BE2C (cell line): Measurements from ENCODE around the gene BTD.

Experiments used
- DNase-seq: peaks from one replicate; pipeline ENCODE4 v3.0.0-alpha.2; 2020
- H3K27me3 ChIP-seq: fragments of 250-450 bp; sonication (Bioruptor Pico); 2 replicates; pipeline ENCODE4 v1.5.1; 2020; ENCODE audit warnings: mild to moderate bottlenecking
- H3K36me3 ChIP-seq: fragments of 250-450 bp; sonication (Bioruptor Pico); 2 replicates; pipeline ENCODE4 v1.5.1; 2020; ENCODE audit warnings: mild to moderate bottlenecking
- H3K4me1 ChIP-seq: fragments of 250-450 bp; sonication (Bioruptor Pico); 2 replicates; pipeline ENCODE4 v1.5.1; 2020
- H3K4me3 ChIP-seq: 2 replicates; pipeline ENCODE4 v1.5.1; 2011; ENCODE audit warnings: low read depth, low read length
- H3K9me3 ChIP-seq: fragments of 250-450 bp; sonication (Bioruptor Pico); 2 replicates; pipeline ENCODE4 v1.5.1; 2020
- CTCF ChIP-seq: IDR thresholded peaks from 2 replicates; pipeline ENCODE4 v1.5.1; 2012; ENCODE audit warnings: mild to moderate bottlenecking, low read depth, low read length

Gene BTD

GRCh38 chr3:15558581-15558980 is 43.0 kb upstream of the BTD start:
- Histone ChIP-seq H3K9me3 (no peaks in the 10 kb centered on the region), H3K36me3 (no peaks in the 10 kb centered on the region), H3K4me3 (no peak overlapping the region), H3K4me1 (no peaks in the 10 kb centered on the region), H3K27me3 (no peaks in the 10 kb centered on the region)
- TF ChIP-seq CTCF, result no peak
- DNase-seq, result no peak

- H3K9me3 ChIP-seq, result no peaks in the 10 kb centered on the region
- H3K36me3 ChIP-seq, result no peaks in the 10 kb centered on the region
- no peaks in the 10 kb centered on the region for H3K27me3 ChIP-seq
- H3K4me3 ChIP-seq, result no peak overlapping the region
- no peaks in the 10 kb centered on the region for H3K4me1 ChIP-seq
- DNase-seq, result no peak
- TF ChIP-seq CTCF, result no peak
Observed at GRCh38 chr3:15562560-15562959, 39.0 kb upstream of the BTD start.

GRCh38 chr3:15563190-15563589 is 38.4 kb upstream of the BTD start:
- Histone ChIP-seq H3K4me1 (no peaks in the 10 kb centered on the region), H3K9me3 (no peaks in the 10 kb centered on the region), H3K36me3 (no peaks in the 10 kb centered on the region), H3K4me3 (no peak overlapping the region), H3K27me3 (no peaks in the 10 kb centered on the region)
- no peak for DNase-seq
- no peak for TF ChIP-seq CTCF

GRCh38 chr3:15572138-15572537 is 29.4 kb upstream of the BTD start:
- Histone ChIP-seq H3K4me1 (no peaks in the 10 kb centered on the region), H3K36me3 (no peaks in the 10 kb centered on the region), H3K27me3 (no peaks in the 10 kb centered on the region), H3K4me3 (no peak overlapping the region), H3K9me3 (no peaks in the 10 kb centered on the region)
- no peak for TF ChIP-seq CTCF
- DNase-seq, result no peak

- no peaks in the 10 kb centered on the region for H3K27me3 ChIP-seq
- H3K9me3 ChIP-seq, result no peaks in the 10 kb centered on the region
- no peaks in the 10 kb centered on the region for H3K36me3 ChIP-seq
- no peak for TF ChIP-seq CTCF
- H3K4me1 ChIP-seq, result no peaks in the 10 kb centered on the region
- no peak for DNase-seq
- H3K4me3 ChIP-seq, result no peak overlapping the region
Observed at GRCh38 chr3:15575446-15575845, 26.1 kb upstream of the BTD start.

- Histone ChIP-seq H3K36me3 (no peaks in the 10 kb centered on the region), H3K4me3 (no peak overlapping the region), H3K9me3 (no peaks in the 10 kb centered on the region), H3K27me3 (no peaks in the 10 kb centered on the region), H3K4me1 (no peaks in the 10 kb centered on the region)
- DNase-seq, result no peak
- no peak for TF ChIP-seq CTCF
Observed at GRCh38 chr3:15576475-15576874, 25.1 kb upstream of the BTD start.
